ENCODE measurements around the gene PLEKHS1. TPM values are rescaled to one million over a fixed set of nuclear protein-coding genes. Genes with fewer than 3 reads are reported as not detected.
A peak's percentile ranks its signal among the peaks of the same experiment; 100 is the strongest.
"Not testable (repeated sequence)": the region's sequence is repeated elsewhere in the genome, so short reads cannot be mapped to it uniquely, and the experiment has no call there.

The PLEKHS1 gene
- total RNA-seq, 2 donors from 2014 or later: not detected

- no peak for ATAC-seq (replicated peaks)
- Mint-ChIP-seq H3K27ac (no peak overlapping the region), H3K9me3 (no peaks in the 10 kb centered on the region), H3K4me1 (no peaks in the 10 kb centered on the region), H3K27me3 (peaks cover 18% of the 10 kb centered on the region), H3K4me3 (no peak overlapping the region), H3K36me3 (ENCODE audit: low read depth) (no peaks in the 10 kb centered on the region)
These were observed 3.3 kb downstream of the PLEKHS1 start for GRCh38 chr10:113754768-113755167.

DNA sequence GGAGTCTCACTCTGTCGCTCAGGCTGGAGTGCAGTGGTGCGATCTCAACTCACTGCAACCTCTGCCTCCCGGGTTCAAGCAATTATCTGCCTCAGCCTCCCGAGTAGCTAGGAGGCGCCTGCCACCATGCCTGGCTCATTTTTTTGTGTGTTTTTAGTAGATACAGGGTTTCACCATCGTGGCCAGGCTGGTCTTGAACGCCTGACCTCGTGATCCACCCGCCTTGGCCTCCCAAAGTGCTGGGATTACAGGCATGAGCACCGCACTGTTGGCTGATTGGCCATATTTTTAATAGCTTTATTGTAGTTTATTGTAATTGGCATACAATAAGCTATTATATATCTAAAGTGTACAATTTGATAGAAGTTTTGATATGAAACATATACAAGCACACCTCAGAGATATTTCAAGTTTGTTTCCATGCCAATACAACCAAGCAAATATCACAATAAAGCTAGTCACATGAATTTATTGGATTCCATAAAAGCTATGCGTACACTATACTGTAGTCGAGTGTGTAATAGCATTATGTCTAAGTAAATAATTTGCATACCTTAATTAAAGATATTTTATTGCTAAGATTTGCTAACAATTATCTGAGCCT, 5.6 kb downstream of the PLEKHS1 start:
- H3K36me3 Mint-ChIP-seq (ENCODE audit: low read depth): no peaks in the 10 kb centered on the region
- H3K9me3 Mint-ChIP-seq: no peaks in the 10 kb centered on the region
- H3K4me3 Mint-ChIP-seq: no peak overlapping the region
- peaks cover 14% of the 10 kb centered on the region for H3K27me3 Mint-ChIP-seq
- no peak overlapping the region for H3K27ac Mint-ChIP-seq
- no peaks in the 10 kb centered on the region for H3K4me1 Mint-ChIP-seq
- no peak for ATAC-seq (replicated peaks)

DNA sequence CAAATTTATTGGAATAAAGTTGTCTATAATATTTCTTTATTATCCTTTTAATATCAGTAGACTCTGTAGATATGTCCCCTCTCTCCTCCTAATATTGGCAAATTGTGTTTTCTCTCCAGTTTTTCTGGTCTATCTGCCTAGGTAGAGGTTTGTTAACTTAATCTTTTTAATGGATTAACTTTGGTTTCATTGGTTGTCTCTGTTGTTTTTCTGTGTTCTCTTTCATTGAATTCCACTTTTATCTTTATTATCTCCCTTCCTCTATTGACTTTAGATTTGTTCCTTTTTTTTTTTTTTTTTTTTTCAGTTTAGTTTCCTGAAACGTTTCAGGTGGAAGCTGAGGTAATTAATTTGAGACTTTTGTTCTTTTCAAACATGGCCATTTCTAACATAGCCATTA, 10.6 kb downstream of the PLEKHS1 start:
- peaks cover 5% of the 10 kb centered on the region for H3K9me3 Mint-ChIP-seq
- H3K4me1 Mint-ChIP-seq: no peaks in the 10 kb centered on the region
- peaks cover 6% of the 10 kb centered on the region for H3K27me3 Mint-ChIP-seq
- no peak overlapping the region for H3K4me3 Mint-ChIP-seq
- no peaks in the 10 kb centered on the region for H3K36me3 Mint-ChIP-seq (ENCODE audit: low read depth)
- H3K27ac Mint-ChIP-seq: no peak overlapping the region
- ATAC-seq (replicated peaks): no peak

- no peaks in the 10 kb centered on the region for H3K4me1 Mint-ChIP-seq
- ATAC-seq (replicated peaks): no peak
- H3K9me3 Mint-ChIP-seq: peaks cover 5% of the 10 kb centered on the region
- peaks cover 26% of the 10 kb centered on the region for H3K27me3 Mint-ChIP-seq
- no peaks in the 10 kb centered on the region for H3K36me3 Mint-ChIP-seq (ENCODE audit: low read depth)
- H3K4me3 Mint-ChIP-seq: no peak overlapping the region
- H3K27ac Mint-ChIP-seq: no peak overlapping the region
These were observed 13.1 kb downstream of the PLEKHS1 start for GRCh38 chr10:113764582-113764981.

DNA sequence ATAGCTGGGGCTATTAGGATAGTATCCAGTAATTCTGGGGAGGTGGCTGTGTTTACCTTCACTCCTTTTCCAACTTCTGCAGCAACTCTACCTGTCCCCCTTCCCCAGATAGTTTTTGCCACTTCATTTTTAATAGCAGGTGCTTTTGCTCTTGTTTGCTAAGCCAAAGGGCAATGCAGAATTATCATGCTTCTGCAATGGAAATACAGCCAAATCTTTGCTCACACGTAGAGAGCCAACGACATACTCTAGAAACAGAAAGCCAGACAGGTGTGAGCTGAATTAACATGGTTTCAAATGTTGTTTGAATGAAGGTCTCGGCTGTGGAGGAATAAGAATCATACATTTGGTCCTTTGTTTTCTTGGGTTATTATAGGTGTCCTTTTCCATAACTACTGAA, 14.4 kb downstream of the PLEKHS1 start:
- Mint-ChIP-seq H3K27me3 (peaks cover 36% of the 10 kb centered on the region), H3K36me3 (ENCODE audit: low read depth) (no peaks in the 10 kb centered on the region), H3K9me3 (peaks cover 5% of the 10 kb centered on the region), H3K4me3 (no peak overlapping the region), H3K4me1 (no peaks in the 10 kb centered on the region), H3K27ac (no peak overlapping the region)
- no peak for ATAC-seq (replicated peaks)

DNA sequence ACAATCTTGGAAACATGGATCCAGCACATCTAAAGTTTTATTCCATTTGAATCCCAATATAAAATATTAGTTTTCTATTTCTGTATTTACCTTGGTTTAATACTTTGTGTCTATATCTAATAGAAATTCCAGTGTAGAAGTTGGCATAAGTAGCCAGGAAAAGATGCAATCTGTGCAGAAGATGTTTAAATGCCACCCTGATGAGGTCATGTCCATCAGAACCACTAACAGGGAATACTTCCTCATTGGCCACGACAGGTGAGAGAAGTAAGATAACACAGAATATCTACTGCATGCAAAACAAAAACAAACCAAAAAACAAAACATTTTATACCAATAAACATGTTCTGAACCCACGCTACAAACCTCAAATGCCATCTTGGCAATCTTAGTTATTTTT, 15.7 kb downstream of the PLEKHS1 start:
- Mint-ChIP-seq H3K36me3 (ENCODE audit: low read depth) (no peaks in the 10 kb centered on the region), H3K4me3 (no peak overlapping the region), H3K27me3 (peaks cover 42% of the 10 kb centered on the region), H3K27ac (no peak overlapping the region), H3K9me3 (peaks cover 5% of the 10 kb centered on the region), H3K4me1 (no peaks in the 10 kb centered on the region)
- ATAC-seq (replicated peaks): no peak

DNA sequence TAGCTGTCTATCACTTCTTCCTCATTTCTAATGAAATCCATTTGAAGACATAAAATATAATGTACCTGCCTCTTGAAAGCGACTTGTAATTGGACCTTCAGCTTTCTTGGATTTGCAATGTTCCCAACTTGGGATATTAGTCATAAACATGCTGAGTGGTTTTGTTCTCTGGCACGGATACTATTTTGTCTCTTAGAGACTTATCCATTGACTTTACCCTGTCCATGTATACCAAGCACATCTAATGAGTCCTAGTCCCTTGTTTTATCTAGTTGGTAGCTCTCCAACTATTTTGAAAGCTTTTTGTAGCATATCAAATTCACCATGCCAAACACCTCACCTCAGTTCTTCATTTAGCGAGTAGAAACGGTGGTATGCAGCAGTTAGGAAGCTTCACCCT, 18.9 kb downstream of the PLEKHS1 start:
- H3K27me3 Mint-ChIP-seq: peaks cover 43% of the 10 kb centered on the region
- no peak for ATAC-seq (replicated peaks)
- no peaks in the 10 kb centered on the region for H3K9me3 Mint-ChIP-seq
- no peaks in the 10 kb centered on the region for H3K4me1 Mint-ChIP-seq
- no peak overlapping the region for H3K27ac Mint-ChIP-seq
- no peak overlapping the region for H3K4me3 Mint-ChIP-seq
- no peaks in the 10 kb centered on the region for H3K36me3 Mint-ChIP-seq (ENCODE audit: low read depth)

GRCh38 chr10:113771131-113771530, 19.6 kb downstream of the PLEKHS1 start:
- not testable (repeated sequence) for H3K9me3 Mint-ChIP-seq; H3K36me3 Mint-ChIP-seq (ENCODE audit: low read depth); H3K4me1 Mint-ChIP-seq; H3K4me3 Mint-ChIP-seq; H3K27ac Mint-ChIP-seq; ATAC-seq (replicated peaks)
- H3K27me3 Mint-ChIP-seq: peaks cover 40% of the 10 kb centered on the region

- H3K9me3 Mint-ChIP-seq: no peaks in the 10 kb centered on the region
- no peaks in the 10 kb centered on the region for H3K36me3 Mint-ChIP-seq (ENCODE audit: low read depth)
- no peak for ATAC-seq (replicated peaks)
- H3K4me1 Mint-ChIP-seq: peaks cover 3% of the 10 kb centered on the region
- no peak overlapping the region for H3K27ac Mint-ChIP-seq
- peaks cover 18% of the 10 kb centered on the region for H3K27me3 Mint-ChIP-seq
- H3K4me3 Mint-ChIP-seq: no peak overlapping the region
These were observed 24.3 kb downstream of the PLEKHS1 start for GRCh38 chr10:113775686-113776294.

GRCh38 chr10:113776553-113776952, 25.1 kb downstream of the PLEKHS1 start:
- Mint-ChIP-seq H3K36me3 (ENCODE audit: low read depth) (no peaks in the 10 kb centered on the region), H3K9me3 (no peaks in the 10 kb centered on the region), H3K4me1 (peaks cover 3% of the 10 kb centered on the region), H3K4me3 (no peak overlapping the region), H3K27ac (no peak overlapping the region), H3K27me3 (peaks cover 14% of the 10 kb centered on the region)
- no peak for ATAC-seq (replicated peaks)

GRCh38 chr10:113780681-113781250, 29.3 kb downstream of the PLEKHS1 start:
- H3K27ac Mint-ChIP-seq: no peak overlapping the region
- no peaks in the 10 kb centered on the region for H3K9me3 Mint-ChIP-seq
- H3K27me3 Mint-ChIP-seq: peaks cover 13% of the 10 kb centered on the region
- no peak for ATAC-seq (replicated peaks)
- H3K36me3 Mint-ChIP-seq (ENCODE audit: low read depth): no peaks in the 10 kb centered on the region
- peaks cover 3% of the 10 kb centered on the region for H3K4me1 Mint-ChIP-seq
- no peak overlapping the region for H3K4me3 Mint-ChIP-seq

DNA sequence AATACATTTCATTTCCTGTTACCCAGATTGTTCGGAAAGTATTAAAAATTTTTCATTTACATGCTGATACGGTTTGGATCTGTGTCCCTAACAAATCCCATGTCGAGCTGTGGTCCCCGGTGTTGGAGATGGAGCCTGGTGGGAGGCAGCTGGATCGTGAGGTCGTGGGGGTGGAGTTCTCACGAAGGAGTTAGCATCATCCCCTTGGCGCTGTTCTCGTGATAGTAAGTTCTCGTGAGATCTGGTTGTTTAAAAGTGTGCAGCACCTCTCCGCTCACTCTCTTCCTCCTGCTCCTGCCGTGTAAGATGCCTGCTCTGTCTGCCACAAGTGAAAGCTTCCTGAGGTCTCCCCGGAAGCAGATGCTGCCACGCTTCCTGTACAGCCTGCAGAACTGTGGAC, 30.9 kb downstream of the PLEKHS1 start:
- peaks cover 3% of the 10 kb centered on the region for H3K4me1 Mint-ChIP-seq
- peaks cover 13% of the 10 kb centered on the region for H3K27me3 Mint-ChIP-seq
- H3K36me3 Mint-ChIP-seq (ENCODE audit: low read depth): no peaks in the 10 kb centered on the region
- no peak overlapping the region for H3K27ac Mint-ChIP-seq
- no peaks in the 10 kb centered on the region for H3K9me3 Mint-ChIP-seq
- H3K4me3 Mint-ChIP-seq: no peak overlapping the region
- no peak for ATAC-seq (replicated peaks)

DNA sequence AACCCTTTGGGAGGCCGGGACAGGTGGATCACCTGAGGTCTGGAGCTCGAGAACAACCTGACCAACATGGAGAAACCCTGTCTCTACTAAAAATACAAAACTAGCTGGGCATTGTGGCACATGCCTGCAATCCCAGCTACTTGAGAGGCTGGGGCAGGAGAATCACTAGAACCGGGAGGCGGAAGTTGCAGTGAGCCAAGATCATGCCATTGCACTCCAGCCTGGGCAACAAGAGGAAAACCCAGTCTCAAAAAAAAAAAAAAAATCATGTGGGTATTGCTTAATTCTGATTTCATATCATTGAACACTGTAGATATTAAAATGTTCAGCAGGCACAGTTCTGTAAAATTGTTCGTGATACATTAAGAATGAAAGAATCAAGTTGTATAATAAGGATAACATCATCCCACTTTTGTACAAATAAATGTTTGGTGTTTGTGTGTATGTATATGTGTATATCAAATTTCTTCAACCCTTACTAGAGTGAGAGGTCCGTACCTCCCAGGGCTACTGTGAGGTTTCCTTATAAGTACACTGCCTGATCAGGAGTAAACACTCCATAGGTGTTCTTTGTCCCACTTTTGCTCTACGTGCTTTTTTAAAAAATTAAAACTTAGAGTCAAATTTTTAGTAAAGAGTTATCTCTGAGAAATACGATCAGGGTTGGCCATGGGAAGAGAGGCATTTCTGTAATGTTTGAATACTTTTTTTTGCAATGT, 31.7 kb downstream of the PLEKHS1 start:
- no peaks in the 10 kb centered on the region for H3K36me3 Mint-ChIP-seq (ENCODE audit: low read depth)
- H3K9me3 Mint-ChIP-seq: no peaks in the 10 kb centered on the region

DNA sequence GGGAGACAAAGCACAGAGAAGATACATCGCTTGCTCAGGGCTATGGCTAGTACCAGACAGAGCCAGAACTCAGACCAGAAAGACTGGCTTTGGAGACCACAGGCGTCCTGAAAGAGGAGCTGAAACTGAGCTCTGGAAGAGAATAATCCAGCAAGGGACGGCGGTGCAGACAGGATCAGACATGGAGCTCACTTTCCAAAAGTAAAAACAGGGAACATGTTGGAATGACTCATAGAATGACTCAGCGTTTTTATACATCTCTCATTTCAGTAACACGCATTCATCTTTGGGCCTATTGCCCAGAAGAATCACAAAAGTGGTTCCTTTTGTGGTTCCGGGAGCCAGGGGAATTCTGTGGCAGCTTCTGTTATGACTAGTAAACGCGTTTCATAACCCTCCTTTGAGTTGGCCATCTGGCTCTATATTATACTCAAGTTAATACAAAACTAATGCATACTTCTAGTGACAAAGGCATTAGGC, 37.2 kb downstream of the PLEKHS1 start:
- Mint-ChIP-seq H3K4me3 (no peak overlapping the region), H3K36me3 (ENCODE audit: low read depth) (no peaks in the 10 kb centered on the region), H3K27ac (no peak overlapping the region), H3K27me3 (peaks cover 24% of the 10 kb centered on the region), H3K4me1 (no peaks in the 10 kb centered on the region), H3K9me3 (no peaks in the 10 kb centered on the region)
- peak; percentile 14 for ATAC-seq (replicated peaks)

More for the DNA sequence above, 31.7 kb downstream of the PLEKHS1 start:
- Mint-ChIP-seq H3K27ac (no peak overlapping the region), H3K4me3 (no peak overlapping the region), H3K4me1 (peaks cover 3% of the 10 kb centered on the region), H3K27me3 (peaks cover 17% of the 10 kb centered on the region)
- ATAC-seq (replicated peaks): no peak

DNA sequence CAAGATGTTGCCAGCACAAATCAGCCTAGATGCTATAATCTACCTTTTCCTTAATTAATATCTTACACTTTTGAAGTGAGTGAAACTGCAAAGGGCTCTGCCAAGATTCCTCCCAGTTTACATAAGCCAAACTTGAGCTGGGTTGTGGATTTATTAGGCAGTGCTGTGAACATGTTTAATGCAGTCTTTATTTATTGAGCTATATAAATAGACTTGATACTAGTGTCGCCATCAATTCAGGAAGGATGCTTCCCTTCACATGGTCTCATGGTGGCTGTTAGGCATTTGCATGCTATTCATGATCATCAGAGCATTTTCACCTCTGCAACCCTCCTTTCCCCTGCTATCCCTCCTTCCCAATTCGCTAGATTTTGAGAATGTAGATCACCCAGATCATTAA, 40.2 kb downstream of the PLEKHS1 start:
- Mint-ChIP-seq H3K27me3 (peaks cover 42% of the 10 kb centered on the region), H3K9me3 (no peaks in the 10 kb centered on the region), H3K4me1 (no peaks in the 10 kb centered on the region), H3K4me3 (no peak overlapping the region), H3K36me3 (ENCODE audit: low read depth) (no peaks in the 10 kb centered on the region), H3K27ac (no peak overlapping the region)
- no peak for ATAC-seq (replicated peaks)
